Retina (tissue), 1 donor: ENCODE measurements around the gene UTF1.
"Not testable (repeated sequence)": the region's sequence is repeated elsewhere in the genome, so short reads cannot be mapped to it uniquely, and the experiment has no call there.

ENCODE experiments used
- DNase-seq: peaks from one replicate; pipeline ENCODE4 v3.0.0-alpha.2; 2016

Gene UTF1

GRCh38 chr10:133210398-133211140 lies 19.4 kb upstream of the UTF1 start:
- no peak for DNase-seq

- no peak for DNase-seq
Measured at GRCh38 chr10:133211141-133211830, 18.7 kb upstream of the UTF1 start.

GRCh38 chr10:133211959-133212852 lies 17.8 kb upstream of the UTF1 start:
- no peak for DNase-seq

- no peak for DNase-seq
Measured at GRCh38 chr10:133212853-133213494, 17.0 kb upstream of the UTF1 start.

- DNase-seq: no peak
Measured at GRCh38 chr10:133213641-133214467, 16.2 kb upstream of the UTF1 start.

GRCh38 chr10:133214468-133215410 lies 15.3 kb upstream of the UTF1 start:
- DNase-seq: no peak

GRCh38 chr10:133215586-133215985 lies 14.4 kb upstream of the UTF1 start:
- no peak for DNase-seq

- DNase-seq: no peak
Measured at GRCh38 chr10:133216776-133217175, 13.2 kb upstream of the UTF1 start.

GRCh38 chr10:133217800-133218589 lies 12.0 kb upstream of the UTF1 start:
- no peak for DNase-seq

- DNase-seq: no peak
Measured at GRCh38 chr10:133218891-133219290, 11.1 kb upstream of the UTF1 start.

- DNase-seq: no peak
Measured at GRCh38 chr10:133219782-133220181, 10.2 kb upstream of the UTF1 start.

GRCh38 chr10:133221331-133221730 lies 8.7 kb upstream of the UTF1 start:
- no peak for DNase-seq

GRCh38 chr10:133221756-133222155 lies 8.3 kb upstream of the UTF1 start:
- DNase-seq: not testable (repeated sequence)

- DNase-seq: no peak
Measured at GRCh38 chr10:133224076-133224475, 5.9 kb upstream of the UTF1 start.

- no peak for DNase-seq
Measured at GRCh38 chr10:133224756-133225372, 5.2 kb upstream of the UTF1 start.

- no peak for DNase-seq
Measured at GRCh38 chr10:133225707-133226191, 4.3 kb upstream of the UTF1 start.

GRCh38 chr10:133226251-133226808 lies 3.7 kb upstream of the UTF1 start:
- no peak for DNase-seq

- DNase-seq: no peak
Measured at GRCh38 chr10:133227256-133227655, 2.8 kb upstream of the UTF1 start.
